Brain microvascular endothelial cell (primary cell): ENCODE results near the gene SERPINA10.
A peak's percentile ranks its signal among the peaks of the same experiment; 100 is the strongest.

Experiments
- DNase-seq: peaks from one replicate; pipeline ENCODE4 v3.0.0-alpha.2; 2020
- H3K27ac ChIP-seq: fragments of 250-450 bp; sonication (Bioruptor Pico); 2 replicates; pipeline ENCODE4 v1.5.1; 2020; ENCODE audit warnings: mild to moderate bottlenecking, moderate library complexity
- H3K27me3 ChIP-seq: fragments of 250-450 bp; sonication (Bioruptor Pico); replicated peaks from 2 replicates; pipeline ENCODE4 v1.5.1; 2020; ENCODE audit warnings: mild to moderate bottlenecking
- H3K36me3 ChIP-seq: fragments of 250-450 bp; sonication (Bioruptor Pico); replicated peaks from 2 replicates; pipeline ENCODE4 v1.5.1; 2020; ENCODE audit warnings: mild to moderate bottlenecking
- H3K4me3 ChIP-seq: 2 replicates; pipeline ENCODE4 v1.5.1; 2011; ENCODE audit warnings: low read depth, mild to moderate bottlenecking, control low read depth, low read length, moderate library complexity
- CTCF ChIP-seq: IDR thresholded peaks from 2 replicates; pipeline ENCODE4 v1.5.1; 2011; ENCODE audit warnings: low read depth, mild to moderate bottlenecking, moderate library complexity, low read length, control low read depth, inconsistent platforms; ENCODE audit errors: missing control alignments
- in situ Hi-C: cut with HindIII; loops from 2 replicates; pipeline ENCODE4 v1.10.0; 2017; ENCODE audit warnings: low sequenced_read_pairs, low pct_ligation_motif_present

SERPINA10 gene

GRCh38 chr14:94320243-94320642, 27.2 kb upstream of the SERPINA10 start:
- no peak overlapping the region for H3K4me3 ChIP-seq
- H3K36me3 ChIP-seq, result no peaks in the 10 kb centered on the region
- in situ Hi-C loops, result no loop called here
- no peak for DNase-seq
- no peak for TF ChIP-seq CTCF
- H3K27ac ChIP-seq, result no peak overlapping the region
- no peaks in the 10 kb centered on the region for H3K27me3 ChIP-seq

GRCh38 chr14:94317259-94317658, 24.2 kb upstream of the SERPINA10 start:
- Histone ChIP-seq H3K36me3 (no peaks in the 10 kb centered on the region), H3K27ac (no peak overlapping the region), H3K27me3 (no peaks in the 10 kb centered on the region), H3K4me3 (no peak overlapping the region)
- in situ Hi-C loops, result no loop called here
- TF ChIP-seq CTCF, result no peak
- no peak for DNase-seq

- Histone ChIP-seq H3K4me3 (no peak overlapping the region), H3K36me3 (no peaks in the 10 kb centered on the region), H3K27me3 (no peaks in the 10 kb centered on the region), H3K27ac (no peak overlapping the region)
- no peak for DNase-seq
- no peak for TF ChIP-seq CTCF
- in situ Hi-C loops, result no loop called here
Observed at GRCh38 chr14:94316692-94317091, 23.6 kb upstream of the SERPINA10 start.

GRCh38 chr14:94314890-94315289, 21.8 kb upstream of the SERPINA10 start:
- no peak for DNase-seq
- in situ Hi-C loops, result no loop called here
- TF ChIP-seq CTCF, result no peak
- no peaks in the 10 kb centered on the region for H3K36me3 ChIP-seq
- no peak overlapping the region for H3K4me3 ChIP-seq
- H3K27ac ChIP-seq, result no peak overlapping the region
- no peaks in the 10 kb centered on the region for H3K27me3 ChIP-seq

- H3K27me3 ChIP-seq, result no peaks in the 10 kb centered on the region
- H3K4me3 ChIP-seq, result no peak overlapping the region
- no peak overlapping the region for H3K27ac ChIP-seq
- DNase-seq, result peak; percentile 18
- in situ Hi-C loops, result no loop called here
- no peaks in the 10 kb centered on the region for H3K36me3 ChIP-seq
- TF ChIP-seq CTCF, result no peak
Observed at GRCh38 chr14:94313991-94314655, 21.1 kb upstream of the SERPINA10 start.

- DNase-seq, result no peak
- in situ Hi-C loops, result no loop called here
Observed at GRCh38 chr14:94312481-94313246, 19.6 kb upstream of the SERPINA10 start.

More at GRCh38 chr14:94312481-94313246, 19.6 kb upstream of the SERPINA10 start:
- no peak for TF ChIP-seq CTCF
- Histone ChIP-seq H3K4me3 (no peak overlapping the region), H3K36me3 (no peaks in the 10 kb centered on the region), H3K27ac (no peak overlapping the region), H3K27me3 (no peaks in the 10 kb centered on the region)
